HepG2 (cell line): ENCODE results near the gene ASAP2. TPM values are rescaled to one million over a fixed set of nuclear protein-coding genes. Genes with fewer than 3 reads are reported as not detected.

ENCODE experiments used
- CBFB ChIP-seq: sonication (generic); formaldehyde crosslinking; IDR thresholded peaks from 2 replicates; pipeline ENCODE4 v1.4.0; 2020; ENCODE audit warnings: missing genetic modification reagents
- CHCHD3 ChIP-seq: sonication (generic); formaldehyde crosslinking; IDR thresholded peaks from 2 replicates; pipeline ENCODE4 v1.8.0; 2022; ENCODE audit warnings: mild to moderate bottlenecking, missing genetic modification reagents, moderate library complexity
- FOXO1 ChIP-seq: sonication (generic); formaldehyde crosslinking; IDR thresholded peaks from 2 replicates; pipeline ENCODE4 v1.4.0; 2020; ENCODE audit warnings: missing genetic modification reagents
- KMT2A ChIP-seq: sonication (generic); formaldehyde crosslinking; IDR thresholded peaks from 2 replicates; pipeline ENCODE4 v1.4.0; 2020; ENCODE audit warnings: missing genetic modification reagents
- PAX8 ChIP-seq: sonication (generic); formaldehyde crosslinking; IDR thresholded peaks from 2 replicates; pipeline ENCODE4 v1.8.0; 2022; ENCODE audit warnings: mild to moderate bottlenecking, missing genetic modification reagents, borderline replicate concordance
- SATB2 ChIP-seq: sonication (generic); formaldehyde crosslinking; IDR thresholded peaks from 2 replicates; pipeline ENCODE4 v1.5.0; 2020; ENCODE audit warnings: missing genetic modification reagents
- ZEB1 ChIP-seq: IDR thresholded peaks from 2 replicates; pipeline ENCODE4 v1.6.1; 2012; ENCODE audit warnings: mild to moderate bottlenecking, low read depth, inconsistent platforms; ENCODE audit not compliant: insufficient replicate concordance
- ZNF136 ChIP-seq: sonication (generic); formaldehyde crosslinking; IDR thresholded peaks from 2 replicates; pipeline ENCODE4 v1.8.1; 2022; ENCODE audit warnings: low read depth, mild to moderate bottlenecking, moderate library complexity, missing genetic modification reagents
- ZNF180 ChIP-seq: sonication (generic); formaldehyde crosslinking; IDR thresholded peaks from 2 replicates; pipeline ENCODE4 v1.4.0; 2020; ENCODE audit warnings: low read depth, missing genetic modification reagents, borderline replicate concordance
- ZNF317 ChIP-seq: sonication (generic); formaldehyde crosslinking; IDR thresholded peaks from 2 replicates; pipeline ENCODE4 v1.5.0; 2020; ENCODE audit warnings: mild to moderate bottlenecking, missing genetic modification reagents
- ZNF335 ChIP-seq: sonication (generic); formaldehyde crosslinking; IDR thresholded peaks from 2 replicates; pipeline ENCODE4 v1.4.0; 2020; ENCODE audit warnings: missing genetic modification reagents
- ZNF33A ChIP-seq: sonication (generic); formaldehyde crosslinking; IDR thresholded peaks from 2 replicates; pipeline ENCODE4 v1.5.1; 2020; ENCODE audit warnings: missing genetic modification reagents, mild to moderate bottlenecking, moderate library complexity, borderline replicate concordance
- ZNF432 ChIP-seq: sonication (generic); formaldehyde crosslinking; IDR thresholded peaks from 2 replicates; pipeline ENCODE4 v1.5.0; 2020; ENCODE audit warnings: missing genetic modification reagents, mild to moderate bottlenecking, borderline replicate concordance
- ZNF766 ChIP-seq: sonication (generic); formaldehyde crosslinking; IDR thresholded peaks from 2 replicates; pipeline ENCODE4 v1.5.0; 2020; ENCODE audit warnings: missing genetic modification reagents, borderline replicate concordance
- ZNF780A ChIP-seq: sonication (generic); formaldehyde crosslinking; IDR thresholded peaks from 2 replicates; pipeline ENCODE4 v1.8.0; 2022; ENCODE audit warnings: mild to moderate bottlenecking, missing genetic modification reagents, moderate library complexity
- polyA plus RNA-seq, 8 experiments: library from polyadenylated mRNA; depleted of rRNA in 3 of 8; stranded (reverse) in 7 of 8; unstranded in 1 of 8; fragments of >200 nt; fragmentation: Illumina TruSeq in 4 of 8; extraction: Trizol in 4 of 8; gene quantifications; 2 replicates each; pipeline versions ENCODE4 v1.2.1 to v1.2.3, GENCODE V29; 2011 to 2016; ENCODE audit warnings: low read depth in 4 of 8, missing spikeins in 1 of 8, mixed read lengths in 1 of 8; ENCODE audit not compliant: insufficient read depth in 1 of 8
- total RNA-seq, 5 experiments: library from RNA; depleted of rRNA; stranded (reverse); fragments of >200 nt; fragmentation: Illumina TruSeq; extraction: Trizol; gene quantifications; 2 replicates each; pipeline ENCODE4 v1.2.3, GENCODE V29; 2016; ENCODE audit warnings: low read depth in 1 of 5
- TF ChIP-seq, protein P1 (sequence below): sonication (generic); formaldehyde crosslinking; IDR thresholded peaks from 2 replicates; pipeline ENCODE4 v1.4.0; 2020; ENCODE audit warnings: mild to moderate bottlenecking, missing genetic modification reagents
- TF ChIP-seq, protein P2 (sequence below): sonication (generic); formaldehyde crosslinking; IDR thresholded peaks from 2 replicates; pipeline ENCODE4 v1.5.1; 2020; ENCODE audit warnings: mild to moderate bottlenecking, missing genetic modification reagents, moderate library complexity
- TF ChIP-seq, protein P3 (sequence below): sonication (generic); formaldehyde crosslinking; IDR thresholded peaks from 2 replicates; pipeline ENCODE4 v1.4.0; 2020; ENCODE audit warnings: missing genetic modification reagents
- TF ChIP-seq, protein P4 (sequence below): sonication (generic); formaldehyde crosslinking; IDR thresholded peaks from 2 replicates; pipeline ENCODE4 v1.8.0; 2022; ENCODE audit warnings: missing genetic modification reagents, low read depth, mild to moderate bottlenecking, borderline replicate concordance

The ASAP2 gene
- total and polyA plus RNA-seq, 2 of the 13 experiments (the other 11 are each of a cell fraction or from before 2014, with no cell fraction given), result 7.3 to 22.3 TPM

DNA sequence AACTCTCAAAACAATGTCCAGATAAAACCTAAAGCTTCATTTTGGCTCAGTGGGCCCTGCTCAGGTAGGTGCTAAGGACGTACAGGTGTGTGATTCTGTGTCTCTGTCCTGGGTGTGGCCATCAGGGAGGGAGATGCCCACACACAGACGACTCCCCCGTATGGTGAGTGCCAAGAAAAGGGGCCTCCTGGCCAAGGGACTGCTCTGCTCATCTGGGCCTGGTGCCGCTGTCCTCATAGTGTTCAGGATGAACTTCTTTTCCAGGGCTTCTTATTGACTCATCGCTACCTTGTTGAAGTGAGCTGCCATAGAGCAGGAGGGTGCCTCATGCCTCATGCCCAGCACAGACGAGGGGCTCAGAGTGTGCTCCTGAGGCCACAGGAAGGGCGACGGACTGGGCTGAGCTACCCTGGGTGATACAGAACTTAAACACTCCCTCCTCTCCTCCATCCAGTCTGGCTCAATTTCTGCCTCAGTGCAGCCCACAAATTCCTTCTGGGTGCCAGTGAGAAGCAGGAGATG, 158.9 kb downstream of the ASAP2 start (continued):
- no peak for TF ChIP-seq CHCHD3
- TF ChIP-seq, protein P1, sequence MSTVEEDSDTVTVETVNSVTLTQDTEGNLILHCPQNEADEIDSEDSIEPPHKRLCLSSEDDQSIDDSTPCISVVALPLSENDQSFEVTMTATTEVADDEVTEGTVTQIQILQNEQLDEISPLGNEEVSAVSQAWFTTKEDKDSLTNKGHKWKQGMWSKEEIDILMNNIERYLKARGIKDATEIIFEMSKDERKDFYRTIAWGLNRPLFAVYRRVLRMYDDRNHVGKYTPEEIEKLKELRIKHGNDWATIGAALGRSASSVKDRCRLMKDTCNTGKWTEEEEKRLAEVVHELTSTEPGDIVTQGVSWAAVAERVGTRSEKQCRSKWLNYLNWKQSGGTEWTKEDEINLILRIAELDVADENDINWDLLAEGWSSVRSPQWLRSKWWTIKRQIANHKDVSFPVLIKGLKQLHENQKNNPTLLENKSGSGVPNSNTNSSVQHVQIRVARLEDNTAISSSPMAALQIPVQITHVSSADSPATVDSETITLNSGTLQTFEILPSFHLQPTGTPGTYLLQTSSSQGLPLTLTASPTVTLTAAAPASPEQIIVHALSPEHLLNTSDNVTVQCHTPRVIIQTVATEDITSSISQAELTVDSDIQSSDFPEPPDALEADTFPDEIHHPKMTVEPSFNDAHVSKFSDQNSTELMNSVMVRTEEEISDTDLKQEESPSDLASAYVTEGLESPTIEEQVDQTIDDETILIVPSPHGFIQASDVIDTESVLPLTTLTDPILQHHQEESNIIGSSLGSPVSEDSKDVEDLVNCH, result no peak
- no peak for TF ChIP-seq ZEB1
- TF ChIP-seq, protein P2, sequence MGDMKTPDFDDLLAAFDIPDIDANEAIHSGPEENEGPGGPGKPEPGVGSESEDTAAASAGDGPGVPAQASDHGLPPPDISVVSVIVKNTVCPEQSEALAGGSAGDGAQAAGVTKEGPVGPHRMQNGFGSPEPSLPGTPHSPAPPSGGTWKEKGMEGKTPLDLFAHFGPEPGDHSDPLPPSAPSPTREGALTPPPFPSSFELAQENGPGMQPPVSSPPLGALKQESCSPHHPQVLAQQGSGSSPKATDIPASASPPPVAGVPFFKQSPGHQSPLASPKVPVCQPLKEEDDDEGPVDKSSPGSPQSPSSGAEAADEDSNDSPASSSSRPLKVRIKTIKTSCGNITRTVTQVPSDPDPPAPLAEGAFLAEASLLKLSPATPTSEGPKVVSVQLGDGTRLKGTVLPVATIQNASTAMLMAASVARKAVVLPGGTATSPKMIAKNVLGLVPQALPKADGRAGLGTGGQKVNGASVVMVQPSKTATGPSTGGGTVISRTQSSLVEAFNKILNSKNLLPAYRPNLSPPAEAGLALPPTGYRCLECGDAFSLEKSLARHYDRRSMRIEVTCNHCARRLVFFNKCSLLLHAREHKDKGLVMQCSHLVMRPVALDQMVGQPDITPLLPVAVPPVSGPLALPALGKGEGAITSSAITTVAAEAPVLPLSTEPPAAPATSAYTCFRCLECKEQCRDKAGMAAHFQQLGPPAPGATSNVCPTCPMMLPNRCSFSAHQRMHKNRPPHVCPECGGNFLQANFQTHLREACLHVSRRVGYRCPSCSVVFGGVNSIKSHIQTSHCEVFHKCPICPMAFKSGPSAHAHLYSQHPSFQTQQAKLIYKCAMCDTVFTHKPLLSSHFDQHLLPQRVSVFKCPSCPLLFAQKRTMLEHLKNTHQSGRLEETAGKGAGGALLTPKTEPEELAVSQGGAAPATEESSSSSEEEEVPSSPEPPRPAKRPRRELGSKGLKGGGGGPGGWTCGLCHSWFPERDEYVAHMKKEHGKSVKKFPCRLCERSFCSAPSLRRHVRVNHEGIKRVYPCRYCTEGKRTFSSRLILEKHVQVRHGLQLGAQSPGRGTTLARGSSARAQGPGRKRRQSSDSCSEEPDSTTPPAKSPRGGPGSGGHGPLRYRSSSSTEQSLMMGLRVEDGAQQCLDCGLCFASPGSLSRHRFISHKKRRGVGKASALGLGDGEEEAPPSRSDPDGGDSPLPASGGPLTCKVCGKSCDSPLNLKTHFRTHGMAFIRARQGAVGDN, result peak; percentile 64
- TF ChIP-seq ZNF317 (CRISPR knock-in tag), result 0 out of 2 replicates have a peak, but pooled peaks have one; percentile 19
- TF ChIP-seq ZNF432 (CRISPR knock-in tag), result no peak
- TF ChIP-seq CBFB (CRISPR knock-in tag), result no peak
- no peak for TF ChIP-seq KMT2A (CRISPR knock-in tag)
- TF ChIP-seq, protein P3, sequence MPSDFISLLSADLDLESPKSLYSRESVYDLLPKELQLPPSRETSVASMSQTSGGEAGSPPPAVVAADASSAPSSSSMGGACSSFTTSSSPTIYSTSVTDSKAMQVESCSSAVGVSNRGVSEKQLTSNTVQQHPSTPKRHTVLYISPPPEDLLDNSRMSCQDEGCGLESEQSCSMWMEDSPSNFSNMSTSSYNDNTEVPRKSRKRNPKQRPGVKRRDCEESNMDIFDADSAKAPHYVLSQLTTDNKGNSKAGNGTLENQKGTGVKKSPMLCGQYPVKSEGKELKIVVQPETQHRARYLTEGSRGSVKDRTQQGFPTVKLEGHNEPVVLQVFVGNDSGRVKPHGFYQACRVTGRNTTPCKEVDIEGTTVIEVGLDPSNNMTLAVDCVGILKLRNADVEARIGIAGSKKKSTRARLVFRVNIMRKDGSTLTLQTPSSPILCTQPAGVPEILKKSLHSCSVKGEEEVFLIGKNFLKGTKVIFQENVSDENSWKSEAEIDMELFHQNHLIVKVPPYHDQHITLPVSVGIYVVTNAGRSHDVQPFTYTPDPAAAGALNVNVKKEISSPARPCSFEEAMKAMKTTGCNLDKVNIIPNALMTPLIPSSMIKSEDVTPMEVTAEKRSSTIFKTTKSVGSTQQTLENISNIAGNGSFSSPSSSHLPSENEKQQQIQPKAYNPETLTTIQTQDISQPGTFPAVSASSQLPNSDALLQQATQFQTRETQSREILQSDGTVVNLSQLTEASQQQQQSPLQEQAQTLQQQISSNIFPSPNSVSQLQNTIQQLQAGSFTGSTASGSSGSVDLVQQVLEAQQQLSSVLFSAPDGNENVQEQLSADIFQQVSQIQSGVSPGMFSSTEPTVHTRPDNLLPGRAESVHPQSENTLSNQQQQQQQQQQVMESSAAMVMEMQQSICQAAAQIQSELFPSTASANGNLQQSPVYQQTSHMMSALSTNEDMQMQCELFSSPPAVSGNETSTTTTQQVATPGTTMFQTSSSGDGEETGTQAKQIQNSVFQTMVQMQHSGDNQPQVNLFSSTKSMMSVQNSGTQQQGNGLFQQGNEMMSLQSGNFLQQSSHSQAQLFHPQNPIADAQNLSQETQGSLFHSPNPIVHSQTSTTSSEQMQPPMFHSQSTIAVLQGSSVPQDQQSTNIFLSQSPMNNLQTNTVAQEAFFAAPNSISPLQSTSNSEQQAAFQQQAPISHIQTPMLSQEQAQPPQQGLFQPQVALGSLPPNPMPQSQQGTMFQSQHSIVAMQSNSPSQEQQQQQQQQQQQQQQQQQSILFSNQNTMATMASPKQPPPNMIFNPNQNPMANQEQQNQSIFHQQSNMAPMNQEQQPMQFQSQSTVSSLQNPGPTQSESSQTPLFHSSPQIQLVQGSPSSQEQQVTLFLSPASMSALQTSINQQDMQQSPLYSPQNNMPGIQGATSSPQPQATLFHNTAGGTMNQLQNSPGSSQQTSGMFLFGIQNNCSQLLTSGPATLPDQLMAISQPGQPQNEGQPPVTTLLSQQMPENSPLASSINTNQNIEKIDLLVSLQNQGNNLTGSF (CRISPR knock-in tag), result no peak
- no peak for TF ChIP-seq SATB2 (CRISPR knock-in tag)
- no peak for TF ChIP-seq FOXO1 (CRISPR knock-in tag)
- TF ChIP-seq ZNF766 (CRISPR knock-in tag), result no peak
- no peak for TF ChIP-seq ZNF780A (CRISPR knock-in tag)
- TF ChIP-seq, protein P4, sequence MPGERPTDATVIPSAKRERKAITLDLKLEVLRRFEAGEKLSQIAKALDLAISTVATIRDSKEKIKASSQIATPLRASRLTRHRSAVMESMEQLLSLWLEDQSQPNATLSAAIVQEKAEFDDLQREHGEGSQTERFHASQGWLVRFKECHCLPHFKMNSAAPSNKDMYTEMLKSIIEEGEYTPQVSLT (CRISPR knock-in tag), result no peak
- no peak for TF ChIP-seq ZNF335 (CRISPR knock-in tag)
- no peak for TF ChIP-seq ZNF33A (CRISPR knock-in tag)
- TF ChIP-seq PAX8 (CRISPR knock-in tag), result no peak
- TF ChIP-seq ZNF136 (CRISPR knock-in tag), result no peak
- TF ChIP-seq ZNF180 (CRISPR knock-in tag), result no peak
